SK-N-SH treated with all-trans-retinoic acid at 6 μM for 48 hours (cell line): ENCODE results near the gene SP100.

ENCODE experiments used
- BACH2 ChIP-seq: fragments of 250-450 bp; sonication (Bioruptor Pico); IDR thresholded peaks from 2 replicates; pipeline ENCODE4 v1.9.0; 2021; ENCODE audit warnings: mild to moderate bottlenecking, borderline replicate concordance
- CSRNP3 ChIP-seq: fragments of 250-450 bp; sonication (Bioruptor Pico); IDR thresholded peaks from 2 replicates; pipeline ENCODE4 v1.5.1; 2021; ENCODE audit warnings: mild to moderate bottlenecking, moderate library complexity
- GLIS3 ChIP-seq: fragments of 250-450 bp; sonication (Bioruptor Pico); IDR thresholded peaks from 2 replicates; pipeline ENCODE4 v1.5.0; 2020; ENCODE audit warnings: mild to moderate bottlenecking, moderate library complexity
- ISL1 ChIP-seq: fragments of 250-450 bp; sonication (Bioruptor Pico); IDR thresholded peaks from 2 replicates; pipeline ENCODE4 v2.1.2; 2022; ENCODE audit warnings: mild to moderate bottlenecking, moderate library complexity
- SNAI2 ChIP-seq: fragments of 250-450 bp; sonication (Bioruptor Pico); IDR thresholded peaks from 2 replicates; pipeline ENCODE4 v1.5.0; 2020; ENCODE audit warnings: mild to moderate bottlenecking, moderate library complexity
- TOX ChIP-seq: fragments of 250-450 bp; sonication (Bioruptor Pico); IDR thresholded peaks from 2 replicates; pipeline ENCODE4 v1.8.0; 2021; ENCODE audit warnings: mild to moderate bottlenecking, moderate library complexity, borderline replicate concordance
- ZFP3 ChIP-seq: fragments of 250-450 bp; sonication (Bioruptor Pico); IDR thresholded peaks from 2 replicates; pipeline ENCODE4 v1.5.0; 2020; ENCODE audit warnings: mild to moderate bottlenecking, moderate library complexity
- ZFP30 ChIP-seq: fragments of 450-650 bp; formaldehyde crosslinking; IDR thresholded peaks from 2 replicates; pipeline ENCODE4 v1.5.0; 2022; ENCODE audit warnings: mild to moderate bottlenecking, moderate library complexity
- ZNF70 ChIP-seq: fragments of 450-650 bp; formaldehyde crosslinking; IDR thresholded peaks from 2 replicates; pipeline ENCODE4 v1.5.0; 2020; ENCODE audit warnings: mild to moderate bottlenecking, moderate library complexity
- ZNF8 ChIP-seq: fragments of 450-650 bp; formaldehyde crosslinking; IDR thresholded peaks from 2 replicates; pipeline ENCODE4 v1.5.0; 2020; ENCODE audit warnings: mild to moderate bottlenecking, moderate library complexity
- TF ChIP-seq, protein P1 (sequence below): fragments of 250-450 bp; sonication (Bioruptor Pico); IDR thresholded peaks from 2 replicates; pipeline ENCODE4 v1.8.0; 2020; ENCODE audit warnings: mild to moderate bottlenecking, moderate library complexity, borderline replicate concordance
- TF ChIP-seq, protein P2 (sequence below): fragments of 250-450 bp; sonication (Bioruptor Pico); IDR thresholded peaks from 2 replicates; pipeline ENCODE4 v1.5.1; 2020; ENCODE audit warnings: low read depth, mild to moderate bottlenecking, moderate library complexity
- TF ChIP-seq, protein P3 (sequence below): fragments of 250-450 bp; sonication (Bioruptor Pico); IDR thresholded peaks from 2 replicates; pipeline ENCODE4 v1.5.0; 2020; ENCODE audit warnings: mild to moderate bottlenecking, moderate library complexity

GRCh38 chr2:230586328-230586982 is 170.5 kb downstream of the SP100 start:
- no peak for TF ChIP-seq ZFP30 (CRISPR knock-in tag)
- TF ChIP-seq ZNF70, result no peak
- TF ChIP-seq ZFP3 (CRISPR knock-in tag), result no peak
- TF ChIP-seq GLIS3 (CRISPR knock-in tag), result no peak
- TF ChIP-seq BACH2, result no peak
- no peak for TF ChIP-seq ISL1 (CRISPR knock-in tag)
- TF ChIP-seq, protein P1, sequence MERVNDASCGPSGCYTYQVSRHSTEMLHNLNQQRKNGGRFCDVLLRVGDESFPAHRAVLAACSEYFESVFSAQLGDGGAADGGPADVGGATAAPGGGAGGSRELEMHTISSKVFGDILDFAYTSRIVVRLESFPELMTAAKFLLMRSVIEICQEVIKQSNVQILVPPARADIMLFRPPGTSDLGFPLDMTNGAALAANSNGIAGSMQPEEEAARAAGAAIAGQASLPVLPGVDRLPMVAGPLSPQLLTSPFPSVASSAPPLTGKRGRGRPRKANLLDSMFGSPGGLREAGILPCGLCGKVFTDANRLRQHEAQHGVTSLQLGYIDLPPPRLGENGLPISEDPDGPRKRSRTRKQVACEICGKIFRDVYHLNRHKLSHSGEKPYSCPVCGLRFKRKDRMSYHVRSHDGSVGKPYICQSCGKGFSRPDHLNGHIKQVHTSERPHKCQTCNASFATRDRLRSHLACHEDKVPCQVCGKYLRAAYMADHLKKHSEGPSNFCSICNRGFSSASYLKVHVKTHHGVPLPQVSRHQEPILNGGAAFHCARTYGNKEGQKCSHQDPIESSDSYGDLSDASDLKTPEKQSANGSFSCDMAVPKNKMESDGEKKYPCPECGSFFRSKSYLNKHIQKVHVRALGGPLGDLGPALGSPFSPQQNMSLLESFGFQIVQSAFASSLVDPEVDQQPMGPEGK (CRISPR knock-in tag), result no peak
- no peak for TF ChIP-seq CSRNP3 (CRISPR knock-in tag)
- no peak for TF ChIP-seq TOX
- TF ChIP-seq ZNF8, result no peak
- TF ChIP-seq, protein P2, sequence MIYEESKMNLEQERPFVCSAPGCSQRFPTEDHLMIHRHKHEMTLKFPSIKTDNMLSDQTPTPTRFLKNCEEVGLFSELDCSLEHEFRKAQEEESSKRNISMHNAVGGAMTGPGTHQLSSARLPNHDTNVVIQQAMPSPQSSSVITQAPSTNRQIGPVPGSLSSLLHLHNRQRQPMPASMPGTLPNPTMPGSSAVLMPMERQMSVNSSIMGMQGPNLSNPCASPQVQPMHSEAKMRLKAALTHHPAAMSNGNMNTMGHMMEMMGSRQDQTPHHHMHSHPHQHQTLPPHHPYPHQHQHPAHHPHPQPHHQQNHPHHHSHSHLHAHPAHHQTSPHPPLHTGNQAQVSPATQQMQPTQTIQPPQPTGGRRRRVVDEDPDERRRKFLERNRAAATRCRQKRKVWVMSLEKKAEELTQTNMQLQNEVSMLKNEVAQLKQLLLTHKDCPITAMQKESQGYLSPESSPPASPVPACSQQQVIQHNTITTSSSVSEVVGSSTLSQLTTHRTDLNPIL (CRISPR knock-in tag), result no peak
- no peak for TF ChIP-seq SNAI2 (CRISPR knock-in tag)
- TF ChIP-seq, protein P3, sequence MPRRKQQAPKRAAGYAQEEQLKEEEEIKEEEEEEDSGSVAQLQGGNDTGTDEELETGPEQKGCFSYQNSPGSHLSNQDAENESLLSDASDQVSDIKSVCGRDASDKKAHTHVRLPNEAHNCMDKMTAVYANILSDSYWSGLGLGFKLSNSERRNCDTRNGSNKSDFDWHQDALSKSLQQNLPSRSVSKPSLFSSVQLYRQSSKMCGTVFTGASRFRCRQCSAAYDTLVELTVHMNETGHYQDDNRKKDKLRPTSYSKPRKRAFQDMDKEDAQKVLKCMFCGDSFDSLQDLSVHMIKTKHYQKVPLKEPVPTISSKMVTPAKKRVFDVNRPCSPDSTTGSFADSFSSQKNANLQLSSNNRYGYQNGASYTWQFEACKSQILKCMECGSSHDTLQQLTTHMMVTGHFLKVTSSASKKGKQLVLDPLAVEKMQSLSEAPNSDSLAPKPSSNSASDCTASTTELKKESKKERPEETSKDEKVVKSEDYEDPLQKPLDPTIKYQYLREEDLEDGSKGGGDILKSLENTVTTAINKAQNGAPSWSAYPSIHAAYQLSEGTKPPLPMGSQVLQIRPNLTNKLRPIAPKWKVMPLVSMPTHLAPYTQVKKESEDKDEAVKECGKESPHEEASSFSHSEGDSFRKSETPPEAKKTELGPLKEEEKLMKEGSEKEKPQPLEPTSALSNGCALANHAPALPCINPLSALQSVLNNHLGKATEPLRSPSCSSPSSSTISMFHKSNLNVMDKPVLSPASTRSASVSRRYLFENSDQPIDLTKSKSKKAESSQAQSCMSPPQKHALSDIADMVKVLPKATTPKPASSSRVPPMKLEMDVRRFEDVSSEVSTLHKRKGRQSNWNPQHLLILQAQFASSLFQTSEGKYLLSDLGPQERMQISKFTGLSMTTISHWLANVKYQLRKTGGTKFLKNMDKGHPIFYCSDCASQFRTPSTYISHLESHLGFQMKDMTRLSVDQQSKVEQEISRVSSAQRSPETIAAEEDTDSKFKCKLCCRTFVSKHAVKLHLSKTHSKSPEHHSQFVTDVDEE (CRISPR knock-in tag), result no peak
